Measurements from ENCODE around the gene CALHM5.

DNA sequence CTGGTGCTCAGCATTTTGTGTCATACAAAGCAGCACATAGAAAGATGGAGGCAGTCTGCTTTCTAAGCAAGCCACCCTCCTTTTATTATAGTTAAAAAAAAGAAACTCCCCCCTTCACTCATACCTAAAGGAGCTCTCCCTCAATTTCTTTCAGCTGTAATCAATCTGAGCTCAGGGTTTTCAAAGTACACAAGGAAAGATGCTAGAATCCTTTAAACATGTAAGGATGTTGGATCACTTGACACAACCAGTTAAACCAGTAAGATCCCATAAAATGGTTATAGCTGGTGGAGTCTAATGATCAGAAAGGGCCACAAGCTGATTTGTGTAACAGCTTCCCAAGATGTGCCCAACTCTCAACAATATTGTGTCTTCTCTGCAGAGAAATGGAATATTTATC, 42.0 kb downstream of the CALHM5 start, which contains the start of gene CALHM4:
- TF ChIP-seq, protein P1, sequence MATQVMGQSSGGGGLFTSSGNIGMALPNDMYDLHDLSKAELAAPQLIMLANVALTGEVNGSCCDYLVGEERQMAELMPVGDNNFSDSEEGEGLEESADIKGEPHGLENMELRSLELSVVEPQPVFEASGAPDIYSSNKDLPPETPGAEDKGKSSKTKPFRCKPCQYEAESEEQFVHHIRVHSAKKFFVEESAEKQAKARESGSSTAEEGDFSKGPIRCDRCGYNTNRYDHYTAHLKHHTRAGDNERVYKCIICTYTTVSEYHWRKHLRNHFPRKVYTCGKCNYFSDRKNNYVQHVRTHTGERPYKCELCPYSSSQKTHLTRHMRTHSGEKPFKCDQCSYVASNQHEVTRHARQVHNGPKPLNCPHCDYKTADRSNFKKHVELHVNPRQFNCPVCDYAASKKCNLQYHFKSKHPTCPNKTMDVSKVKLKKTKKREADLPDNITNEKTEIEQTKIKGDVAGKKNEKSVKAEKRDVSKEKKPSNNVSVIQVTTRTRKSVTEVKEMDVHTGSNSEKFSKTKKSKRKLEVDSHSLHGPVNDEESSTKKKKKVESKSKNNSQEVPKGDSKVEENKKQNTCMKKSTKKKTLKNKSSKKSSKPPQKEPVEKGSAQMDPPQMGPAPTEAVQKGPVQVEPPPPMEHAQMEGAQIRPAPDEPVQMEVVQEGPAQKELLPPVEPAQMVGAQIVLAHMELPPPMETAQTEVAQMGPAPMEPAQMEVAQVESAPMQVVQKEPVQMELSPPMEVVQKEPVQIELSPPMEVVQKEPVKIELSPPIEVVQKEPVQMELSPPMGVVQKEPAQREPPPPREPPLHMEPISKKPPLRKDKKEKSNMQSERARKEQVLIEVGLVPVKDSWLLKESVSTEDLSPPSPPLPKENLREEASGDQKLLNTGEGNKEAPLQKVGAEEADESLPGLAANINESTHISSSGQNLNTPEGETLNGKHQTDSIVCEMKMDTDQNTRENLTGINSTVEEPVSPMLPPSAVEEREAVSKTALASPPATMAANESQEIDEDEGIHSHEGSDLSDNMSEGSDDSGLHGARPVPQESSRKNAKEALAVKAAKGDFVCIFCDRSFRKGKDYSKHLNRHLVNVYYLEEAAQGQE (IDR thresholded peaks at IDR 0.05; ENCODE audit: insufficient read depth in 1 of 2, low read depth in 2 of 2, low read length in 2 of 2): no peak
- no peak for TF ChIP-seq TAF1 (IDR thresholded peaks at IDR 0.05; ENCODE audit: borderline replicate concordance, insufficient read depth, low read length)
- no peak for TF ChIP-seq SIN3A (IDR thresholded peaks at IDR 0.05; ENCODE audit: borderline replicate concordance, insufficient read depth, low read length)

Measured in PFSK-1 (cell line).